HL-60/S4 treated with phorbol 12-myristate 13-acetate at 8.2 ng/mL for 4 days and 3 days (cell line): ENCODE results near the gene CASK.
"Not testable (repeated sequence)": the region's sequence is repeated elsewhere in the genome, so short reads cannot be mapped to it uniquely, and the experiment has no call there.

Experiments
- in situ Hi-C: fragments of 300-500 bp; cut with MboI; formaldehyde crosslinking; loops from 2 replicates; pipeline ENCODE4 v1.15.0; 2022; ENCODE audit warnings: low sequenced_read_pairs

The CASK gene

GRCh38 chrX:41526925-41527324 is 396.4 kb downstream of the CASK start:
- in situ Hi-C loops, result no loop called here

- in situ Hi-C loops, result no loop called here
Observed at GRCh38 chrX:41526271-41526670, 397.1 kb downstream of the CASK start.

GRCh38 chrX:41522671-41523070 is 400.7 kb downstream of the CASK start:
- in situ Hi-C loops, result no loop called here

GRCh38 chrX:41522081-41522480 is 401.3 kb downstream of the CASK start:
- in situ Hi-C loops, result no loop called here

- in situ Hi-C loops, result no loop called here
Observed at GRCh38 chrX:41519468-41519867, 403.9 kb downstream of the CASK start.

- in situ Hi-C loops, result no loop called here
Observed at GRCh38 chrX:41518841-41519220, 404.5 kb downstream of the CASK start.

GRCh38 chrX:41518127-41518840 is 405.1 kb downstream of the CASK start:
- in situ Hi-C loops, result no loop called here

GRCh38 chrX:41516999-41517765 is 406.2 kb downstream of the CASK start:
- in situ Hi-C loops, result no loop called here

GRCh38 chrX:41516456-41516855 is 406.9 kb downstream of the CASK start:
- in situ Hi-C loops, result no loop called here

- in situ Hi-C loops, result no loop called here
Observed at GRCh38 chrX:41515376-41515775, 408.0 kb downstream of the CASK start.

- in situ Hi-C loops, result no loop called here
Observed at GRCh38 chrX:41514179-41514578, 409.2 kb downstream of the CASK start.

- in situ Hi-C loops, result not testable (repeated sequence)
Observed at GRCh38 chrX:41512853-41513252, 410.5 kb downstream of the CASK start.

- in situ Hi-C loops, result no loop called here
Observed at GRCh38 chrX:41512394-41512793, 411.0 kb downstream of the CASK start.

GRCh38 chrX:41507919-41508318 is 415.4 kb downstream of the CASK start:
- in situ Hi-C loops, result no loop called here

- in situ Hi-C loops, result no loop called here
Observed at GRCh38 chrX:41502004-41502403, 421.4 kb downstream of the CASK start.

- in situ Hi-C loops, result no loop called here
Observed at GRCh38 chrX:41499984-41500383, 423.4 kb downstream of the CASK start.

GRCh38 chrX:41499195-41499594 is 424.2 kb downstream of the CASK start:
- in situ Hi-C loops, result no loop called here

GRCh38 chrX:41491267-41492004 is 431.9 kb downstream of the CASK start:
- in situ Hi-C loops, result no loop called here

GRCh38 chrX:41490446-41490845 is 432.9 kb downstream of the CASK start:
- in situ Hi-C loops, result no loop called here

GRCh38 chrX:41482154-41482850 is 441.1 kb downstream of the CASK start:
- in situ Hi-C loops, result no loop called here
